NOMO-1 treated with DMSO at 0.1 percent for 48 hours (cell line): ENCODE data around the gene EFNB1.
A peak's percentile ranks its signal among the peaks of the same experiment; 100 is the strongest.

Experiments used
- DNase-seq: peaks from one replicate; lab custom pipeline; 2025; ENCODE audit not compliant: unreplicated experiment; lab: John Stamatoyannopoulos, UW

EFNB1 gene

DNA sequence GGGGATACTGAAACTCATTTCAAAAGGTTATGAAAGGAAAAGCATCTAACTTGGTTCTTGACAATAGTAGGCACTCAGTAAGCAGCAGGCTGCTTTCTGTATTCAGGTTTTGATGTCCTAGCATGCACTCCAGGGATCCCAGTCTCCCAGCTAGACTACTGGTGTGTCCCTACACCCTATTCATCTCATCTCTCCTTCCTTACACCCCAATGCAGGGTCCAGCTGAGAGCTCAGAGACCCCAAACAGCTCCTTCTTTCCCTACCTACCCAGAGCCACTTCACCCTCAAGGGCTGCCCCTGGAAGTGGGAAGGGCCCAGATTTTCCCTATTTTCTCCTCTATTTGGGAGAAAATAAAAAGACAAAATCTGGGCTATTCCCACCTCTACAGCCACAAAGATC lies 1.6 kb upstream of the EFNB1 start:
- DNase-seq: no peak

DNA sequence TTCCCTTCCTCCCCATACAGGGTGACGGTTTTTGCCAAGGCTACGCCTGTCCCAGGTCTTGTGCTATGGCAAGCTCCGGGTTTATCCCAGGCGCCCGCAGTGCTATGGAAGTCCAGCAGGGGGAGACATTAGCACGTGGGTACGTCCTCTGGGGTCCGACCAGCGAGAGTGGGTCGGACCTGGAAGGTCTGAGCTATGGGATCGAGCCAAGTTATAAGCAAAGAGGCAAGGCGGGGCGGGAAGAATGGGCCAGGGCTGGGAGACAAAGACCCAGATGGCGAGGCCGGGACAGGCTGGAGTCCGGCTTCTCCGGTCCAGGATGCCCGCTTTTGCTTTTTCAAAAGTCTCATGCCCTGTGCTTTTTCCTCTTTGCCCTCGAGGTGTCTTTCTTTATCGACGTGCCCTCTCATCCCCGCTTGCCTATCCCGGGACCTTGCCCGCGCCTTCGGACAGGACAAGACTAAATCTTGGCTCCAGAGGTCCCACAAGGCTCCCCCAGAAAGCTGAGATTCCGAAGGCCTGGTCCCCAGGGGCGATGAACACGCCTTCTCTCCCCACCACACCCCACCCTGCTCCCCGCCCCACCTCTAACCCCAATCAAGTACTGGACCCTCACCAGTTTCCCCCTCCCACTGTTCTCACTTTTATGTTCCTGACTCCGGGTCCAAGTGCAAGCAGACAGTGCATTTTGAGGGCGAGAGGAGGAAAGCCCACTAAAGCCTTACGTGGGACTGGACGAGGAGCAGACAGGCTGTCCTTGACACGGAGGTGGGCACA lies 785 bp upstream of the EFNB1 start:
- DNase-seq: peak; percentile 38

DNA sequence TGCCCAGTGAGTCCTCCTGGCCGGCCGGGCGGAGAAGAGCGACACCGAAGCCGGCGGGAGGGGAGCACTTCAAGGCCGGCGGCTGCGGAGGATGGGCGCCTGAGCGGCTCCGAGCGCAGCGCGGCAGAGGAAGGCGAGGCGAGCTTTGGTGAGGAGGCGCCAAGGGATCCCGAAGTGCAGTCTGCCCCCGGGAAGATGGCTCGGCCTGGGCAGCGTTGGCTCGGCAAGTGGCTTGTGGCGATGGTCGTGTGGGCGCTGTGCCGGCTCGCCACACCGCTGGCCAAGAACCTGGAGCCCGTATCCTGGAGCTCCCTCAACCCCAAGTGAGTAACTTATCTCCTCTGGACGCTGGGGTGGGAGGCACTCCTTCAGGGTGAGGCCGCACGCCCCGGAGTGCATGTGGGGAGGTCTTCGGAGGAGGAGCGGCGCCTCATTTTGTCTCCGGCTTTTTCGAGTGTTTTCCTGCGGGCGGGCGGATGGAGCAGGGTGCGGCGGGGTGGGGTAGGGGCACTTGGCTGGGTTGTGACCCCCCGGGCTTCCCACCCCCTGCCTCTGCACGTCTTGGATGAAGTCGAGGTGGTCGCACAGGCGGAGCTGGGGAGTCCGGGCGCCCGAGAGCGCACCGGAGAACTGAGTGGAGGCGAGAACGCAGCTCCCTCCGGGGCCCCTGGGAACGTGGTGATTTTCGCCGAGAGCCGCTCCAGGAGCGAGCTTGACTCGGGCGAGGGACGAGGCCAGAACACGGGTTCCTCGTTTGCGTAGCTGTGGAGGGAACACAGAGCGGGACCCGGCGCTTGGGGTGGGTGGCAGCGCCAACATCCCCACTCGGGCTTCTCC lies 979 bp downstream of the EFNB1 start:
- DNase-seq: no peak

DNA sequence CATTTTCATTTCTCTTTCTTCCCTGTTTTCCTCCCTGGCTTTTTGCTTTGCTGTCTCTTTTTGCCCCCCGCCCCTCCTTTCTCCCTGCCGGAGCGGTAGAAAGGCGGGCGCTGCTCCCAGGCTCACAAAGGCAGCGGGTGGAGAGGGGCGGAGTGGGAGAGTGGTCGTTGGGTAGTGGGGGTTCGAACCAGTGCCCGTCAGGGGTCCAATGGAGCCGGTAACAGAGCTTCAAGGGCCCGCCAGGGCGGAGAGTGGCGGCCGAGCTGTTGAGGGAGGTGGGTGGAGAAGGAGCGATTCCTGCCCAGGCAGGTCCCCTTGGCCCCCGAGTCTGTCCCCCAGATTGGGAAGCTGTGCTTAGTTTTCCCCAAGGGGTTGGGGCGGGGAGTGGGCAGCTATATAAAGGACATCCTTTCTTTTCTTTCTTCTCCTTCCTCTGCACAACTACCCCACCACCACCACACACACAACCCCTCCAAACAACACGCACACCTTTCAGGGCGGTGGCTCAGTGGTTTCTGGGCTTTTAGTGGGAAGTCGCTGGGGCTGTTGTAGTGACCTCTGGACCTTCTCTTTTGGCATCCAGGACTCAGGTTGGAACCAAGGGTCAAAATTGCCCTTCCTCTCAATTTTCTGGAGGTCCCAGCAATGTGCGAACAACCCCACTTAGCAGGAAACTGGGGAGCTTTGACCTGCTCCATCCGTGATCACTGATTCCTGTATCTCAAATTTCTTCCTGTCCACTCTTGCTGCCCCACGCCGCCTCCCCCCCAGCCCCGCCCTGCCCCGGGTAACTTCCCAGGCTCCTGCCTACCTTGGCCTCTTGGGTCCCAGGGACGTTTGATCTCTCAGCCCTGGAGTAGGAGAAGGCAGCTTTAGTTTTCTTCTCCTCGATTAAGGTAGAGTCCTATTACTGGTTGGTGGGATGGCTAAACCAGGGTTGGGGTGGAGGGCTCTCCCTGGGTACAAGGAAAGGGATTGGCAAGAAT lies 1.9 kb downstream of the EFNB1 start:
- no peak for DNase-seq

DNA sequence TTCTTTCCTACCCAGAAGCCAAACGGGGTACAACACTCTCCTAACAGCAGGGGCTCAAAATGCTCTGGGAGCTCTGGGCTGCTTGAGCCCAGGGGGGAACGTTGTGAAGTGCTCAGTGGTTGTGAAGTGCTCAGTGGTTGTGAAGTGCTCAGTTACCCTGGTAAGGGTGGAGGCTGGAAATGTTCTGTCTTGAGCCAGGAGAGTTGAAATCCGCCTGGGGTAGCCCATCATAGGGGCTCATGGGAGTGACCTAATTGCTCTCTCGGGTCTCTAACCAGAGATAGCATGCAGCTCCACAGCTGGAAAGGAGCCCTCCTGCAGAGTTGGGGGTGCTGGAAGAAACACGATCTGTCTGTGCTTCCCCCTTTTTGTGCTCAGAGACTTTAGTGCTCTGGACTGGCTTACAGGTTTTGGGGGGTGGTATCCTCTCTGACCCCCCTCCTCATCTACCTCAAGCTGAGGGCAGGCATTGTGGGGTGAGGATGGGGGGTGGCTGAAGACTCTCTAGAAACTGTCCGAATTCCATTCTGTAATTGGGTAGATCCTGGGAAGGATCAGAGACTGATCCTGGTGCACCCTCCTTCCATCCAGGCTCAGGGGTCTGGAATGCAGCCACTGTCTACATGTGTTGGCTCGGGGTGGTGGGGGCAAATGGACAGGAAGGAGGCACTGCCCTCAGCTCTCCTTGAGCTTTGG lies 2.7 kb downstream of the EFNB1 start:
- no peak for DNase-seq

DNA sequence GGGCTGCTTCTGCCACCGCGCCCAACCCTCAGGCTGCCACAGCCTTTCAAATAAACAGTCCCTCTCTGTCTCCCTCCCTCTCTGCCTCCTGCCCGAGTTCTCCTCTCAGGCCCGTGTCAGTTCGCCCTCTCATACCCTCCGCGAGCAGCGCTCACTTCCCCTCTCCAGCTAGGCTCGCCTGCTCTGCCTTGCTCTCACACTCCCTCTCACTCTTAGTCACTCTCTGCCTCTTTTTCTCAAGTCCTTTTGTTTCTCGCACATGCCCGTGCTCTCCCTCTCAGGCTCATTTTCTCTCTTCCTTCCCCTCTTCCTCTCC lies 3.2 kb downstream of the EFNB1 start:
- DNase-seq: peak; percentile 52

DNA sequence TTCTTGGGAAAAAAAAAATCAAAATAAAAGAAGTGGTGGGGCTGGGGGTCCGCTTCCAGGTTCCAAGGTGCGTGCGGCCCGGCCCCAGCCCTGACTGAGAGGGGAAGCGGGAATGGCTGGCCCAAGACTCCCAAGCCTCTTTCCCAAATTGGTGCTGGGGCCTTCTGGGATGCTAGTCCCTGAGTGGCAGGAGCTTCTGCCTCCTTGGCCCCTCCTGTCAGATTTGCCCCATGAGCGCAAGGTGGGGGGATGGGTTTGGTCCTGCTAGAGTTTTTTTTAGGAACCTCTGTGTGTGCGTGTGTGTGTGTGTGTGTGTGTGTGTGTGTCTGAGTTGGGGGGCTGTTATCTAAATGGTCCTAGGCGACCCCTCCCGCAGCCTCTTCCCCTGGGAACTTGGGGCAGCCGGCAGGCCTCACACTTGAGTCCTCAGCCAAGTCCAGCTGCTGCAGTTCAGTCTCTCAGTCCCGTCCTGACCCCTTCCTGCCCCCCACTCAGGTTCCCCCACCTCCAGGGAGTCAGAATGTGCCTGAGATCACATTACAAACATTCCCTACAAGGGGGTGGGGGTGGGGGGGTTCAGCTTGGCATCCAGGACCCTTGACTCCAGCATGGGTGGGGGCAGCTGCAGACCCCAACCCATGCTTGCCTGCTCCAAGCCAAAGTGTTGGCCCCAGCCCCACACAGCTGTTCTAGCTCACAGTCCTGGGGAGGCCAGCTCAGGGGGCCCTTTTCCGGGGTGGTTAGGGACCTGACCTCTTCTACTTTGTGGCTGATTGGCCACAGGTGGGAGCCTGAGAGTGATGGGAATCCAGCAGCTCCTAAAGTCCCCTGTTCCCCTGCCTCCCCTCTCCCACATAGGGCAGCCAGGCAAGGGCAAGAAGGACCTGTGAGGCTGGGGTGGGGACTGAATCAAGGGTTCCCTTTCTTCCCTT lies 4.0 kb downstream of the EFNB1 start:
- no peak for DNase-seq

DNA sequence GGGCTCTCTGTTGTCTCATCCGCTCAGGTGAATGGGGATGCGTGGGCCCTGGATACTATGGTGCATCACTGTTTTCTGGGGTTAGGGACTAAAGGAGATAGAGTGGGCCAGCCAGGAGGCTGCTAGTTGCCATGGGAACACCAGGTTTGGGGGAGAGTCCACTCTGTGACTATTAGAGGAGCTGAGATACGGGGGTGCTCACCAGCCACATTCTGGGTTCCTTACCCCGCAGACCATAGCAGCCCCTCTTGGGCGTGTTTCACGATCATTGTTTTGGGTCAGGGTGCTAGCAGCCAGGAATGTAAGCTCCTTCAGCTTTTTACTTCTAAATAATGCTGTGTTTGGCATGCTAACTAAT lies 4.6 kb downstream of the EFNB1 start:
- DNase-seq: no peak

DNA sequence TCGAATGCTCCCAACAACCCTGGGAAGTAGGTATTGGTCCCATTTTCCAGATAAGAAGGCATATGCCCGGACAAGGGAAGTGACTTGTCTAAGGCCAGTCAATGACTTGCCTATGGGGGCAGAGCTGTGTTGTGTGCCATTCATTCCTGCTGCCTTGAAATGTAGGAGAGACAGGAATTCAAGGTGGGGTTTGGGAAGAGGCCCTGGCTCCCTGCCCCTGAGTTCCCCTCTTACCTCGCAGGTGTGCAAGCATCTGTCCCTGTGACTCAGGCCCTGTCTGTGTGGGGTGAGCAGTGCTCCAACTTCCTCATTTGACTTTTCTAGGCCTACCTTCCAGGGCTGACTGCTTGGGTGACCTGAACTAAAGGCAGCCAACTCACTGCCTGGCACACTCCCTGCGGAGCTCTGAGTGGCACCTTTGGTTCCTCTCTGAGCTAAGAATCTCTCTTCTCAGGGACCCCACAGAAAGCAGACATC lies 5.1 kb downstream of the EFNB1 start:
- DNase-seq: peak; percentile 16

DNA sequence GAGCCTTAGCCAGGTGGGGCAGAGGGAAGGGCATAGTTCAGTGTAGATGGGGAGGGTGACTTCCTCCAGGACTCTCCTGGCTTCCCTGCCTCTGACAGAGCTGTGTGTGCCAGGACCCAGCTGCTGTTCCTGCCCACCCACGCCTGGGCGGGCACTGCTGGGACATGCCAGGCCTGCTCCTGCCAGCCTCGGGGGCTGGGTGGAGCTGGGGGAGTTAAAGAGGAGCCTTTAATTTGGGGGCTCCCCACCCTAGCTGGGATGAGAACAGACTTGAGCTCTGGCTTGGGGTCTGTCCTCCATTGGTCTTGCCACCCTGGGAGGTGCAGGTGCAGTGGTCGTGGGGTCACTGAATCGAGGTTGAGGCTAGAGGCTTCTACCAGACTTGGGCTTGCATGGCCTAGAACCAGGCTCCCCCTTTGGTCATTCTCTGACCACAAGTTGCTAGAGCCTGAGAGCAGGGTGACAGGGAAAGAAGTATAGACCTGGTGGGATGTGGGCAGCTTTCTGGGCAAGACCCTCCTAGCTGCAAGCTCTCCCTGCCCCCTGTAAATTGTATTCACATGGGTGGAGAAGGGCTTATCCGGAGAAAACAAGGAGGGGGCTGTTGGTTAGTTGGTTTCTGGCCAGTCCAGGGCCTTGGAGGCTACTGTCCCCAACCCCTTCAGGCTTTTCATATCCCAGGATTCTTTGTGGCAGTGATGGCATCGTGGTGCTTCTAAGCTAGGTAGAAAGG lies 5.7 kb downstream of the EFNB1 start:
- no peak for DNase-seq

DNA sequence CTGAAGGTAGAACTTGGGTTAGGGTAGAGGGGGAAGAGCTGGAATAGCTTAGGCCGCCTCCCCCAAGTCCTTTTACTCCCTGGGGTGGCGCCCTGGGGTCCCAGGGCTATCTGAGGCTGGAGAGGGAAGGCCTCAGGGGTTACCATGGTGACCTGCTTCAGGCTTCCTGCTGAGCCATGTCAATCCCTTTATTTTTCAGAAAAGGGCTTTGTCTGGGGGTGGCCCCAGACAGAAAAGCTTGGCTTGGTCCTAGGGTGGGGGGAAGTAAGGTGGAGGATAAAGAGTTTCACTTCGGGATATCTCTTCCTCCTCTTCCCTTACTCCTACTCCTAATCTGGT lies 6.3 kb downstream of the EFNB1 start:
- no peak for DNase-seq

DNA sequence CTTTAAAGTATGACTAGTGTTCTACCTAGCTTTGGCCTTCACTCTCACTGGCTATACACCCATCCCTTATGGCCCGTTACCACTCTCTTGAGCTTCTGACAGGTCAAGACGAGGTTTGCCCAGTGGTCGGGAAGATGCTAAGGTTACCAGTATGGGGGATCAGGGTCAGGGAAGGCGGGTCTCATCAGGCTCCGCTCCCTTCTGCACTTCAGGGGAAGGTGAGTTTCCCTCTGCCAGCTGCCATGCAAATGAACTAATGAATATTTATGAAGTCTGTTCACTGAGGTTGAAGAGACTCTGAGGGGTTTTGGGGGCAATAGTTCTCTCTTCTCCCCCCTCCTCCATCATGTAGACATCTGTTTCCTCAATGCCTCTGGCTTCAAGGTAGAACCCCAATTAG lies 6.6 kb downstream of the EFNB1 start:
- DNase-seq: no peak

DNA sequence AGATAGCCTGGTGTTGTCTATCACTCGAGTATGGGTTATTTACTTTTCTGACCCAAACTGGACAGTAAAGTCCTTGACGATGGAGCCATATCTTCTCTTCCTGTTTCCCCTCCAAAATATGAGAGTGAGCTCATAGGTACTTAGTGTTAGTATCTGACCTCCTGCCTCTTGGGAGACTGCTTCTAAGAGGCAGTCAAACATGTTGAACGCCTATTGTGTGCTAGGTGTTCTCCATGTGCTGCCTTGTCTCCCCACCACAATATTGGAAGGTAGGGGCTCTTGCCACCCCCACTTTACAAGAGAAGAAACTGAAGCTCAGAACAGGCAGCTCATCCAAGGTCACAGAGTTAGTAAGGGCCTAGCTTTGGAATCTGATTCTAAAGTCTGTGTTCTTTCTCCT lies 8.3 kb downstream of the EFNB1 start:
- DNase-seq: no peak

DNA sequence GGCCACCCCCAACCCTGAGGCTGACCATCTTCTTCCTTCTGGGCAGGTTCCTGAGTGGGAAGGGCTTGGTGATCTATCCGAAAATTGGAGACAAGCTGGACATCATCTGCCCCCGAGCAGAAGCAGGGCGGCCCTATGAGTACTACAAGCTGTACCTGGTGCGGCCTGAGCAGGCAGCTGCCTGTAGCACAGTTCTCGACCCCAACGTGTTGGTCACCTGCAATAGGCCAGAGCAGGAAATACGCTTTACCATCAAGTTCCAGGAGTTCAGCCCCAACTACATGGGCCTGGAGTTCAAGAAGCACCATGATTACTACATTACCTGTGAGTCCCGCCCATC lies 9.7 kb downstream of the EFNB1 start:
- DNase-seq: no peak

DNA sequence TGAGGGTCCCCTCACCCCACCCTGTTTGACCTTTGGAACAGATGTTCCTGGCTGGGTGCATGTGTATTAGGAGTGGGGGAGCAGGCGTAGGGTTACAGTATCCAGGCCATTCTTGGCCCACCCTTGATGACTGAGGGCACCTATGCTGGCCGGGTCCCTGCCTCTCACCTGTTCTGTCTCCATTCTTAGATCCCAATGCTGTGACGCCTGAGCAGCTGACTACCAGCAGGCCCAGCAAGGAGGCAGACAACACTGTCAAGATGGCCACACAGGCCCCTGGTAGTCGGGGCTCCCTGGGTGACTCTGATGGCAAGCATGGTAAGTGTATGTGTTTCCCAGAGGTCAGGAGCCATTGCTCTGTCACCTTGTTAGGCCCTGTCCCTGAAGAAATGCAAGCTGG lies 10.9 kb downstream of the EFNB1 start:
- no peak for DNase-seq

DNA sequence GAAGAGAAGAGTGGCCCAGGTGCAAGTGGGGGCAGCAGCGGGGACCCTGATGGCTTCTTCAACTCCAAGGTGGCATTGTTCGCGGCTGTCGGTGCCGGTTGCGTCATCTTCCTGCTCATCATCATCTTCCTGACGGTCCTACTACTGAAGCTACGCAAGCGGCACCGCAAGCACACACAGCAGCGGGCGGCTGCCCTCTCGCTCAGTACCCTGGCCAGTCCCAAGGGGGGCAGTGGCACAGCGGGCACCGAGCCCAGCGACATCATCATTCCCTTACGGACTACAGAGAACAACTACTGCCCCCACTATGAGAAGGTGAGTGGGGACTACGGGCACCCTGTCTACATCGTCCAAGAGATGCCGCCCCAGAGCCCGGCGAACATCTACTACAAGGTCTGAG lies 11.4 kb downstream of the EFNB1 start:
- no peak for DNase-seq

DNA sequence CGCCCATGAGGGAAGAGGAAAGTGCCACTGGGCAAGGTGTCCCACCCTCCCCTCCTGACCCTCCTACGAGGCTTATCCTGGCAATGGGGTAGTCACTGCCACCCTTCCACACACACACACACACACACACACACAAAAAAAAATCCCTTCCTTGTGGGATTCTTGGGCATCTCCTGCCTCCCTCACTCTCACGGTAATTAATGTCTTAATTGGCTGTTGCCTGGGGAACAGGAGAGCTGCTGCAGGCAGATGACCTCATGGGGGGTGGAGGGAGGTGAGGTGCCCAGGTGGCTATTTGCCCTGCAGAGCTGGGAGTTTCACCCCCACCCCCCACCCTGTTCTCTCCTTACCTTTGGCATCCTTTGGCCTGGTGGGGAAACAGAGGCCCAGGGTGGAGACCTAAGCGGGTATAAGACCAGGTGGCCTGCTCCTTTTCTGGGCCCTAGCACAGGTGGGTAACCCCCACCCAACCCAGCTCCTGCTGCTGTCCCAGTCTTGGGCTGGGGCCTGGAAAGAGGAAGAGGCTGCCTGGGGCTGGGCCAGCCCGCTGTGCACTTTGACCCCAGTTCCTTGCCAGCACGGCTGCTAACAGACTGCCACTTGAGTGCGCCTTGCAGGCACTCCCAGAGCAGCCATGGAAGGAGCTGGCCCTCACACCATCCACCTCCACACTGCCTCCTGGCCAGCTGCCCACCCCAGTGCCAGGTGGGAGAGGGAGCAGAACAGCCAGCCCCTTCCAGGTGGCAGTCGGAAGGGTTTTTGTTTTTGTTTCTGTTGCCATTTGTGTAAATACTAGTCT lies 12.6 kb downstream of the EFNB1 start:
- DNase-seq: peak; percentile 12

DNA sequence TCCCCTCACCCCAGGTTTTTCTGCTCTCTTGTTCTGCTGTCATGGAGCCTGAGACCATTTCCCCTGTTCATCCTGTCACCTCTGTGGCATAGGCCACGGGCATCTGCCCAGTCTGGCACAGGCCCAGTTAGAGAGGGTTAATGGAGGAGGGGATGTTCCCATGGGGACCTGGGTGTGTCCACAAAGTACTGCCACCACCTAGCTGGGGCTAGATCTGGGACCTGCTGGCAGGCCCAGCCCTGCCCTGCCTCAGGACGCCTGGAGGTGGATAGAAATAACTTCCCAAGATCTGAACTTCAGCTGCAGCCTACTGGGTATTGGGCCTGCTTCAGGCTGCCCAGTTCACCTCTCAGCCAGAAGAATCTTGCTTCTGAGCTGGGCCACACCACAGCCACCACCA lies 13.5 kb downstream of the EFNB1 start:
- no peak for DNase-seq
